Mesothelial cell of epicardium (in vitro differentiated cells): ENCODE measurements around the gene SH3YL1. TPM values are rescaled to one million over a fixed set of nuclear protein-coding genes. Genes with fewer than 3 reads are reported as not detected.

Experiments
- DNase-seq, 2 experiments: peaks; one replicate each; pipeline ENCODE4 v3.0.0; 2021; ENCODE audit warnings: low spot score in 2 of 2; ENCODE audit not compliant: unreplicated experiment in 2 of 2
- H3K27ac Mint-ChIP-seq: 2 replicates; pipeline ENCODE4 v1.8.0; 2021; ENCODE audit warnings: mixed read lengths
- H3K27me3 Mint-ChIP-seq: 2 replicates; pipeline ENCODE4 v1.8.0; 2021; ENCODE audit warnings: low read depth, mixed read lengths
- H3K36me3 Mint-ChIP-seq: 2 replicates; pipeline ENCODE4 v1.8.0; 2021; ENCODE audit warnings: mixed read lengths
- H3K4me1 Mint-ChIP-seq: 2 replicates; pipeline ENCODE4 v1.8.0; 2021; ENCODE audit warnings: mixed read lengths
- H3K4me3 Mint-ChIP-seq: 2 replicates; pipeline ENCODE4 v1.8.0; 2021; ENCODE audit warnings: mild to moderate bottlenecking, moderate library complexity, mixed read lengths
- H3K9me3 Mint-ChIP-seq: 2 replicates; pipeline ENCODE4 v1.8.0; 2021; ENCODE audit warnings: mixed read lengths
- total RNA-seq: library from RNA; stranded (reverse); gene quantifications from 3 replicates; pipeline ENCODE4 v1.2.1, GENCODE V29; 2021
- TF ChIP-seq, protein P1 (sequence below): fragments of 200-600 bp; sonication (generic); IDR thresholded peaks from one replicate; pipeline ENCODE4 v1.5.0; 2021; ENCODE audit warnings: antibody characterized with exemption; ENCODE audit not compliant: unreplicated experiment

The SH3YL1 gene
- total RNA-seq, 1 donor from 2014 or later, result 85.8 TPM

DNA sequence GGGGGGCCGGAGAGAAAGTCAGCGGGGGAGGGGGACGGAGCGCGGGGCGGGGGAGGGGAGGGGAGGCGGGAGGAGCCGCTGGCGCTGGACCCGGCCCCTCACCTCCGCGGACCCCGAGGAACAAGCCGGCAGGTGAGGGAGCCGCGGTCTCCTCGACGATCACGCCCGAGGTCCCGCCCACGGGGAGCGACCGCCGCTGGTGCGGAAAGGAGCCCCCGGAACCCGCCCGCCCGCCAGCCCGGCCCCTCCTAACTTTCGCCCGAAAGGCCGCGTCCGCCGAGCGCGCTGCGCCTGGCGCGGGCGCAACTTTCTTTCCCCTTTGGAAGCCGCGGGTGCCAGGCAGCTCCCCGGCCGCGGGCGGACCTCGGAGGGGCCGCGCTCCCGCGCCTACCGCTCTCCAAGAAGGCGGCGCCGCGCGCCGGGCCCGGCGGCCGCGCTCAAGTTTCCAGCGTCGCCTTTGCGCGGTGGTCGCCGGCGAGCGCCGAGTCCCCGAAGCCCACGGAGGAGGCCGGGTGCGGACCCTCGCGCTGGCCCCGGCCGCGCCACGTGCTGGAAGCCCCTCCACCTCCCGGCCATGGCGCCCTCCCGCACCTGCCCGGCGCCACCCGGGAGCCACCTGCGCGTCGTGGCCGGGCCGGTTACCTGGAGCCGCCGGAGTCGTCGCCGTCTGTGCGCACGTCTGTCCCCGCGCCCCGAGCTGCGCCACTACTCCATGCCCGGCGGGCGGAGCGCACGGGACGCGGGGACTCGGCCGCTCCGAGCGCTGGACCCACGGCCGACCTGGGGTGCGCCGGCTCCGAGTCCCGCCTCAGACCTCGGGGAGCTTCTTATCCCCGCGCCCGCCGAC is 24.3 kb upstream of the SH3YL1 start, which contains the start of gene ALKAL2:
Gene ALKAL2, minus strand, starts transcription at position 181 of the 847 bp plus-strand sequence. CDS start 256 bp downstream, outside the sequence.
- no peak for DNase-seq
- no peaks in the 10 kb centered on the region for H3K36me3 Mint-ChIP-seq
- TF ChIP-seq, protein P1, sequence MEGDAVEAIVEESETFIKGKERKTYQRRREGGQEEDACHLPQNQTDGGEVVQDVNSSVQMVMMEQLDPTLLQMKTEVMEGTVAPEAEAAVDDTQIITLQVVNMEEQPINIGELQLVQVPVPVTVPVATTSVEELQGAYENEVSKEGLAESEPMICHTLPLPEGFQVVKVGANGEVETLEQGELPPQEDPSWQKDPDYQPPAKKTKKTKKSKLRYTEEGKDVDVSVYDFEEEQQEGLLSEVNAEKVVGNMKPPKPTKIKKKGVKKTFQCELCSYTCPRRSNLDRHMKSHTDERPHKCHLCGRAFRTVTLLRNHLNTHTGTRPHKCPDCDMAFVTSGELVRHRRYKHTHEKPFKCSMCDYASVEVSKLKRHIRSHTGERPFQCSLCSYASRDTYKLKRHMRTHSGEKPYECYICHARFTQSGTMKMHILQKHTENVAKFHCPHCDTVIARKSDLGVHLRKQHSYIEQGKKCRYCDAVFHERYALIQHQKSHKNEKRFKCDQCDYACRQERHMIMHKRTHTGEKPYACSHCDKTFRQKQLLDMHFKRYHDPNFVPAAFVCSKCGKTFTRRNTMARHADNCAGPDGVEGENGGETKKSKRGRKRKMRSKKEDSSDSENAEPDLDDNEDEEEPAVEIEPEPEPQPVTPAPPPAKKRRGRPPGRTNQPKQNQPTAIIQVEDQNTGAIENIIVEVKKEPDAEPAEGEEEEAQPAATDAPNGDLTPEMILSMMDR, result no peak
- peaks cover 75% of the 10 kb centered on the region for H3K27me3 Mint-ChIP-seq
- H3K4me3 Mint-ChIP-seq, result peak within 1 kb of the TSS; percentile 55
- H3K9me3 Mint-ChIP-seq, result no peaks in the 10 kb centered on the region
- peaks cover 14% of the 10 kb centered on the region for H3K4me1 Mint-ChIP-seq
- H3K27ac Mint-ChIP-seq, result no peak within 1 kb of the TSS

DNA sequence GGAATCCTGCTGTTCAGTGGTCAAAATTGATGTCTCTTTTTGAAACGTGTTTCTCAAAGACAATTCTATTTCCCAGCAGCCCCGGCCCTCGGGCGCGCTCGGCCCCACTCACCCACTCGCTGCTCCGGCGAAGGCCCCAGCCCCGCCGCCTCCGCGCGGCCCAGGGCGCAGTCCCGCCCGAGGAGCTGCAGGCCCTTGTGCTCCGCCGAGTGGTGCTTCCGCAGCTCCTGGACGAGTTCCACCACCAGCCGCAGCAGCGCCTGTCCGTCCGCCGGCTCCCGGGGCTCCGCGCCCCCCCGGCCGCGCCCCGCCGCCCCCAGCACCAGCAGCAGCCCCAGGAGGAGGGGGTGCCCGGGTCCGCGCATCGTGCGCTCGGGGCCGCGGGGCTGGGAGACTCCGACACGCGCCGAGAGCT is 23.6 kb upstream of the SH3YL1 start:
- DNase-seq, result peak; percentile 34 to 62
- Mint-ChIP-seq H3K27ac (no peak overlapping the region), H3K4me1 (peaks cover 14% of the 10 kb centered on the region), H3K27me3 (peaks cover 69% of the 10 kb centered on the region), H3K9me3 (no peaks in the 10 kb centered on the region), H3K4me3 (peak overlapping the region; percentile 55), H3K36me3 (no peaks in the 10 kb centered on the region)
- TF ChIP-seq, protein P1, result no peak

DNA sequence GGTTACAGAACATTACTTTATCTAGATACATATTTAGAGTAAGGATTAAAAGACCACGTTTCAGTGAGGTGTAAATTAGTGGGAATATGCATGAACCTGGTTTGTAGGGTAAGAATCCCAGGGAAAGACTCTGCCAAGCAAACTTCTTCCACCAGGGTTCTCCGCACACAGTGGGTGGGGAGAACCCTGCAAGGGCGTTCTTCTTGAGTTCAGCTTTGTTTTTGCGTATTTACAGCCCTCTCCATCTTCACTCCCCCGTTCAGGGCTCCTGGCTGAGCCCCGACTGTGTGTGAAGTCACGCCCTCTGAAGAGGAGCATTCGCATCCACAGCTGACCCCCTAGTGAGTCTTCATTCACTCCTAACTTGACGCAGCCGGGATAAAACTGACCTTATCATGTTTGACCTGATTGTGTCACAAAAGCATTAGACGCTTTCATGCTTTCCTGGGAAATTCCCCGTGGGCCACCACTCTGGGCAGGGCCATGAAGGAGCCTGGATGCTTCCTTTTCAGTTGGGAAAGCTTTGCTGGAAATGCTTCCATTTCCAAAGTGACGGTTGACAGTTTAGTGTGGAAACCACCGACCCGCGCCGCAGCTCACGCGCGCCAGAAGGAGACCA is 23.1 kb upstream of the SH3YL1 start:
- H3K9me3 Mint-ChIP-seq, result no peaks in the 10 kb centered on the region
- H3K4me1 Mint-ChIP-seq, result peaks cover 14% of the 10 kb centered on the region
- H3K36me3 Mint-ChIP-seq, result peaks cover 2% of the 10 kb centered on the region
- H3K27ac Mint-ChIP-seq, result no peak overlapping the region
- peaks cover 63% of the 10 kb centered on the region for H3K27me3 Mint-ChIP-seq
- TF ChIP-seq, protein P1, result no peak
- peak overlapping the region; percentile 55 for H3K4me3 Mint-ChIP-seq
- no peak for DNase-seq

DNA sequence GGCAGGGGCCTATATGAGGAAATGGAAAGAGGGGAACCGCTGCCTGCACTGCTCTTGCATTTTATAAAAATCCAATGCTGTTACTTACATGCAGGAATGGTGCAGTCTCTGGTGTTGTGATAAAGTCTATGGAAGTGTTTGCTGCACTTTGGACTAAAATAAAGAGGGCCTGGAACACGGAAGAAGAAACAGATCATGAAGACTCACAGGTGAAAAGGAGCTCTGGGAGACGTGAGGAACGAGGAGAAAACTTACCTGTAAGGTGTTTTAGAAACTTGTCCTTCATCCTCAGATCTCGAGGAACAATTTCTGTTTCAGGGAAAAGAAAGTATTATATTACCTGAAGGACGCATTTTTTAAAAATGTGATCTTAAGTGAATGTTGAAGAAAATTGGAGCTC is 22.2 kb upstream of the SH3YL1 start:
- no peak for DNase-seq
- Mint-ChIP-seq H3K9me3 (no peaks in the 10 kb centered on the region), H3K36me3 (peaks cover 2% of the 10 kb centered on the region), H3K27me3 (peaks cover 57% of the 10 kb centered on the region), H3K4me3 (peak overlapping the region; percentile 10), H3K27ac (no peak overlapping the region), H3K4me1 (peaks cover 14% of the 10 kb centered on the region)
- TF ChIP-seq, protein P1, result no peak

DNA sequence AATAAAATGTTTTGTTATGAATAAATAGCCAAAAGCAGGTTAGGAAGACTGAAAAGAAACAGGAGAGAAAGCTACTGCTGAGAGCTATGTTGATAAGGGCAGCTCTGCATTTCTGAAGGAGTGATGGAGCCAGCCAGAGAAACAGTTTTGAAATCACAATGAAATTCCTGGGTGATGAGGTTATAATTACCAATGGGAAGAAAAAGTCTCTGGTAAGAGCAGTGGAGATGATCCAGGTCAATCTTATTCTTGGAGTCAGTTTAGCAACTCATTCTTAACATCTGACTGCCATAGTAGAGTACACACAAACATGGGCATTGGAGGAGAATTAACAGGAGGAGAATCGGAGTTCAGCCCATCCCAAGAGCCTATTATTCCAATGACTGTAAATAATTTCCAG is 21.7 kb upstream of the SH3YL1 start:
- Mint-ChIP-seq H3K4me1 (peaks cover 14% of the 10 kb centered on the region), H3K27me3 (peaks cover 52% of the 10 kb centered on the region), H3K27ac (no peak overlapping the region), H3K4me3 (no peak overlapping the region), H3K9me3 (no peaks in the 10 kb centered on the region), H3K36me3 (peaks cover 2% of the 10 kb centered on the region)
- DNase-seq, result no peak
- TF ChIP-seq, protein P1, result no peak
